IMR-90 (cell line): Measurements from ENCODE around the gene SLC25A25. TPM values are rescaled to one million over a fixed set of nuclear protein-coding genes. Genes with fewer than 3 reads are reported as not detected.

Experiments used
- ATAC-seq: fragments of 200-7000 bp; cut with Tn5 transposase; 2 replicates; pipeline ENCODE4 v1.9.1; 2020; ENCODE audit warnings: low read depth, mild to moderate bottlenecking, moderate library complexity
- BruUV-seq: library from RNA; stranded (reverse); fragments of 400-500 nt; replicated peaks from 2 replicates; lab custom pipeline; 2021; lab: Mats Ljungman, UMichigan
- CTCF ChIA-PET: fragments of 300-600 bp; formaldehyde crosslinking; extraction: SDS; loops from one replicate; lab custom pipeline; 2021; ENCODE audit warnings: antibody characterized with exemption; lab: Yijun Ruan, JAX
- POLR2A ChIA-PET: fragments of 300-600 bp; sonication (Branson Sonifier 250); formaldehyde crosslinking; loops from one replicate; lab custom pipeline; 2022; ENCODE audit warnings: antibody characterized with exemption; ENCODE audit not compliant: unreplicated experiment; lab: Charles Lee
- DNase-seq: peaks from one replicate; pipeline ENCODE4 v3.0.0; 2013
- H2AFZ ChIP-seq: replicated peaks from 2 replicates; pipeline ENCODE3; 2013; ENCODE audit warnings: low read length, mild to moderate bottlenecking; ENCODE audit not compliant: poor library complexity
- H2AK5ac ChIP-seq: 2 replicates; pipeline ENCODE4 v1.6.1; 2013; ENCODE audit warnings: low read depth, low read length, inconsistent platforms
- H2AK9ac ChIP-seq: replicated peaks from 2 replicates; pipeline ENCODE3; 2013; ENCODE audit warnings: mild to moderate bottlenecking, low read depth, low read length, moderate library complexity; ENCODE audit not compliant: poor library complexity
- H2BK120ac ChIP-seq: 2 replicates; pipeline ENCODE4 v1.6.1; 2013; ENCODE audit warnings: low read depth, low read length, inconsistent platforms
- H2BK15ac ChIP-seq: 3 replicates; pipeline ENCODE4 v1.6.1; 2013; ENCODE audit warnings: low read depth, low read length, inconsistent platforms
- H2BK20ac ChIP-seq: 2 replicates; pipeline ENCODE4 v1.6.1; 2013; ENCODE audit warnings: low read depth, mild to moderate bottlenecking, inconsistent platforms, low read length, moderate library complexity
- H2BK5ac ChIP-seq: 2 replicates; pipeline ENCODE4 v1.6.1; 2013; ENCODE audit warnings: mild to moderate bottlenecking, low read depth, low read length, inconsistent platforms; ENCODE audit not compliant: poor library complexity, severe bottlenecking
- H3K14ac ChIP-seq: replicated peaks from 2 replicates; pipeline ENCODE4 v1.6.1; 2013; ENCODE audit warnings: low read depth, low read length, inconsistent platforms
- H3K18ac ChIP-seq: 2 replicates; pipeline ENCODE4 v1.6.1; 2013; ENCODE audit warnings: low read depth, low read length, control low read depth
- H3K23ac ChIP-seq: 2 replicates; pipeline ENCODE4 v1.6.1; 2013; ENCODE audit warnings: low read depth, low read length, inconsistent platforms
- H3K27ac ChIP-seq: 2 replicates; pipeline ENCODE4 v1.5.1; 2013; ENCODE audit warnings: mild to moderate bottlenecking, control low read depth, low read length; ENCODE audit not compliant: insufficient read depth
- H3K27me3 ChIP-seq: 2 replicates; pipeline ENCODE4 v1.6.1; 2013; ENCODE audit warnings: low read length; ENCODE audit not compliant: control insufficient read depth, insufficient read depth
- H3K36me3 ChIP-seq: 2 replicates; pipeline ENCODE4 v1.6.1; 2013; ENCODE audit warnings: low read length, mixed read lengths; ENCODE audit not compliant: control insufficient read depth, insufficient read depth
- H3K4ac ChIP-seq: 2 replicates; pipeline ENCODE4 v1.6.1; 2013; ENCODE audit warnings: low read depth, low read length, inconsistent platforms
- H3K4me1 ChIP-seq: 2 replicates; pipeline ENCODE4 v1.6.1; 2013; ENCODE audit warnings: low read length, mixed read lengths; ENCODE audit not compliant: control insufficient read depth, insufficient read depth
- H3K4me2 ChIP-seq: 2 replicates; pipeline ENCODE4 v1.6.1; 2013; ENCODE audit warnings: low read depth, mild to moderate bottlenecking, control low read depth, low read length, moderate library complexity
- H3K4me3 ChIP-seq: 2 replicates; pipeline ENCODE4 v1.5.1; 2013; ENCODE audit warnings: low read depth, mild to moderate bottlenecking, control low read depth, low read length, moderate library complexity; ENCODE audit not compliant: insufficient read depth
- H3K56ac ChIP-seq: 2 replicates; pipeline ENCODE4 v1.6.1; 2013; ENCODE audit warnings: low read length, inconsistent platforms; ENCODE audit not compliant: insufficient read depth; ENCODE audit errors: extremely low read depth
- H3K79me1 ChIP-seq, 2 experiments: 2 replicates each; pipeline ENCODE4 v1.6.1; 2013; ENCODE audit warnings: low read length in 2 of 2, inconsistent platforms in 1 of 2, low read depth in 1 of 2
- H3K9ac ChIP-seq: 2 replicates; pipeline ENCODE4 v1.6.1; 2013; ENCODE audit warnings: low read depth, low read length, control low read depth
- H3K9me1 ChIP-seq: 2 replicates; pipeline ENCODE4 v1.6.1; 2013; ENCODE audit warnings: low read length, inconsistent platforms; ENCODE audit not compliant: insufficient read depth
- H3K9me3 ChIP-seq: 2 replicates; pipeline ENCODE4 v1.6.1; 2013; ENCODE audit warnings: low read length; ENCODE audit not compliant: control insufficient read depth, insufficient read depth
- H4K20me1 ChIP-seq: 2 replicates; pipeline ENCODE4 v1.6.1; 2013; ENCODE audit warnings: low read length, inconsistent platforms; ENCODE audit not compliant: insufficient read depth
- H4K5ac ChIP-seq: 2 replicates; pipeline ENCODE4 v1.6.1; 2013; ENCODE audit warnings: mild to moderate bottlenecking, low read depth, low read length, control low read depth
- H4K8ac ChIP-seq, 2 experiments: 2 replicates each; pipeline ENCODE4 v1.6.1; 2013; ENCODE audit warnings: low read depth in 2 of 2, low read length in 2 of 2, control low read depth in 1 of 2, inconsistent platforms in 1 of 2
- H4K91ac ChIP-seq: 2 replicates; pipeline ENCODE4 v1.6.1; 2013; ENCODE audit warnings: low read depth, low read length, inconsistent platforms; ENCODE audit not compliant: insufficient read depth
- NFE2L2 ChIP-seq: fragments of 150-350 bp; IDR thresholded peaks from 2 replicates; pipeline ENCODE4 v1.6.1; 2016; ENCODE audit warnings: low read depth, mild to moderate bottlenecking, low read length
- WGBS, 2 experiments: methylation state at CpG; one replicate each; pipeline versions ENCODE4 v1.1.5 to v1.1.7; 2013; ENCODE audit warnings: missing lambda C conversion rate in 2 of 2; ENCODE audit not compliant: insufficient read length in 1 of 2; ENCODE audit errors: extremely low coverage in 2 of 2; 5-methylcytosine and 5-hydroxymethylcytosine counted together
- dilution Hi-C: fragments of 300-500 bp; cut with HindIII; formaldehyde crosslinking; loops from one replicate; pipeline ENCODE4 v1.14.3; 2018; ENCODE audit warnings: low sequenced_read_pairs; ENCODE audit not compliant: unreplicated experiment
- in situ Hi-C: fragments of 300-500 bp; cut with MboI; formaldehyde crosslinking; loops from 3 replicates; pipeline ENCODE4 v1.14.3; 2019; ENCODE audit warnings: low sequenced_read_pairs, inconsistent platforms, mixed read lengths
- intact Hi-C: fragments of 100-400 bp; cut with micrococcal nuclease; formaldehyde crosslinking; loops from 2 replicates; pipeline ENCODE4 v1.10.0; 2022
- polyA plus RNA-seq, 3 experiments: library from polyadenylated mRNA; depleted of rRNA; stranded (reverse); fragments of >200 nt; gene quantifications; 2 replicates each; pipeline ENCODE4 v1.2.3, GENCODE V29; 2012; ENCODE audit warnings: low replicate concordance in 1 of 3
- total RNA-seq: library from RNA; depleted of rRNA; stranded (reverse); fragments of >200 nt; gene quantifications from 2 replicates; pipeline ENCODE4 v1.2.3, GENCODE V29; 2012
- TF ChIP-seq, protein P1 (sequence below): conservative IDR thresholded peaks from 2 replicates; pipeline ENCODE4 v1.5.1; 2012; ENCODE audit warnings: mild to moderate bottlenecking, low read depth, low read length, improper control_type of control experiment

Gene SLC25A25
- total and polyA plus RNA-seq, 2 of the 4 experiments (the other 2 are of a cell fraction), result 14.0 to 17.9 TPM

DNA sequence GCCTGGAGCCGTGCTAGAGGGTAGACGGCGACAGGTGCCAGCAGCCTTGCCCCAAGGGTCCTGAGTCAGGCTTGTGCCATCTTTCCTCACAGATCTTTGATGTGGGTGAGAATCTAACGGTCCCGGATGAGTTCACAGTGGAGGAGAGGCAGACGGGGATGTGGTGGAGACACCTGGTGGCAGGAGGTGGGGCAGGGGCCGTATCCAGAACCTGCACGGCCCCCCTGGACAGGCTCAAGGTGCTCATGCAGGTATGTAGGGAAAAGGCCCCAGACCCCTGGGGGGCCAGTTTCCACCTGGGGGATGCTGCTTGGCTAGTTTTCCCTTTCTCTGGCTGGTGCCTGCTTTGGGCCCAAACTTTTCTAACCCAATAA is 35.5 kb downstream of the SLC25A25 start:
- BruUV-seq, result no TSS peak
- no peak overlapping the region for H2BK120ac ChIP-seq
- H2AK5ac ChIP-seq, result no peak overlapping the region
- no peak overlapping the region for H3K18ac ChIP-seq
- no peak for ATAC-seq
- no peak overlapping the region for H4K5ac ChIP-seq
- H3K9me1 ChIP-seq, result peaks cover 19% of the 10 kb centered on the region; the same call in 1 of the 2 replicates
- ChIA-PET POLR2A (no interaction called here), CTCF (no interaction called here)
- H3K9me3 ChIP-seq, result no peaks in the 10 kb centered on the region
- H3K9ac ChIP-seq, result no peak overlapping the region
- H2BK5ac ChIP-seq, result no peak overlapping the region
- H3K4me3 ChIP-seq, result no peak overlapping the region
- no peak overlapping the region for H3K56ac ChIP-seq
- no peak overlapping the region for H2BK15ac ChIP-seq
- H3K4me1 ChIP-seq, result peaks cover 19% of the 10 kb centered on the region
- H4K20me1 ChIP-seq, result peaks cover 48% of the 10 kb centered on the region
- in situ Hi-C loops (no loop called here), dilution Hi-C loops (no loop called here), intact Hi-C loops (no loop called here)
- no peak overlapping the region for H2AFZ ChIP-seq
- H3K27me3 ChIP-seq, result no peaks in the 10 kb centered on the region
- peaks cover 69% of the 10 kb centered on the region for H3K36me3 ChIP-seq
- no peak overlapping the region for H2BK20ac ChIP-seq
- no peak overlapping the region for H3K23ac ChIP-seq
- no peak overlapping the region for H4K8ac ChIP-seq
- no peak overlapping the region for H3K4me2 ChIP-seq
- H4K91ac ChIP-seq, result no peak overlapping the region
- H2AK9ac ChIP-seq, result no peak overlapping the region
- WGBS, 2 experiments, result 91% methylated on average over 4 of the region's 8 CpGs; no CpG with 5 or more reads in 1 of the 2 experiments
- no peak for TF ChIP-seq NFE2L2
- TF ChIP-seq, protein P1, sequence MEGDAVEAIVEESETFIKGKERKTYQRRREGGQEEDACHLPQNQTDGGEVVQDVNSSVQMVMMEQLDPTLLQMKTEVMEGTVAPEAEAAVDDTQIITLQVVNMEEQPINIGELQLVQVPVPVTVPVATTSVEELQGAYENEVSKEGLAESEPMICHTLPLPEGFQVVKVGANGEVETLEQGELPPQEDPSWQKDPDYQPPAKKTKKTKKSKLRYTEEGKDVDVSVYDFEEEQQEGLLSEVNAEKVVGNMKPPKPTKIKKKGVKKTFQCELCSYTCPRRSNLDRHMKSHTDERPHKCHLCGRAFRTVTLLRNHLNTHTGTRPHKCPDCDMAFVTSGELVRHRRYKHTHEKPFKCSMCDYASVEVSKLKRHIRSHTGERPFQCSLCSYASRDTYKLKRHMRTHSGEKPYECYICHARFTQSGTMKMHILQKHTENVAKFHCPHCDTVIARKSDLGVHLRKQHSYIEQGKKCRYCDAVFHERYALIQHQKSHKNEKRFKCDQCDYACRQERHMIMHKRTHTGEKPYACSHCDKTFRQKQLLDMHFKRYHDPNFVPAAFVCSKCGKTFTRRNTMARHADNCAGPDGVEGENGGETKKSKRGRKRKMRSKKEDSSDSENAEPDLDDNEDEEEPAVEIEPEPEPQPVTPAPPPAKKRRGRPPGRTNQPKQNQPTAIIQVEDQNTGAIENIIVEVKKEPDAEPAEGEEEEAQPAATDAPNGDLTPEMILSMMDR, result 0 out of 2 replicates have a peak, but pooled peaks have one; percentile 10
- no peak overlapping the region for H3K14ac ChIP-seq
- H3K27ac ChIP-seq, result no peak overlapping the region
- peaks cover 22 to 77% of the 10 kb centered on the region in 2 experiments for H3K79me1 ChIP-seq
- H3K4ac ChIP-seq, result no peak overlapping the region
- no peak for DNase-seq
